ENCODE measurements around the gene ELAVL3. TPM values are rescaled to one million over a fixed set of nuclear protein-coding genes. Genes with fewer than 3 reads are reported as not detected.

Gene ELAVL3
- total RNA-seq, 4 donors from 2014 or later, result not detected

DNA sequence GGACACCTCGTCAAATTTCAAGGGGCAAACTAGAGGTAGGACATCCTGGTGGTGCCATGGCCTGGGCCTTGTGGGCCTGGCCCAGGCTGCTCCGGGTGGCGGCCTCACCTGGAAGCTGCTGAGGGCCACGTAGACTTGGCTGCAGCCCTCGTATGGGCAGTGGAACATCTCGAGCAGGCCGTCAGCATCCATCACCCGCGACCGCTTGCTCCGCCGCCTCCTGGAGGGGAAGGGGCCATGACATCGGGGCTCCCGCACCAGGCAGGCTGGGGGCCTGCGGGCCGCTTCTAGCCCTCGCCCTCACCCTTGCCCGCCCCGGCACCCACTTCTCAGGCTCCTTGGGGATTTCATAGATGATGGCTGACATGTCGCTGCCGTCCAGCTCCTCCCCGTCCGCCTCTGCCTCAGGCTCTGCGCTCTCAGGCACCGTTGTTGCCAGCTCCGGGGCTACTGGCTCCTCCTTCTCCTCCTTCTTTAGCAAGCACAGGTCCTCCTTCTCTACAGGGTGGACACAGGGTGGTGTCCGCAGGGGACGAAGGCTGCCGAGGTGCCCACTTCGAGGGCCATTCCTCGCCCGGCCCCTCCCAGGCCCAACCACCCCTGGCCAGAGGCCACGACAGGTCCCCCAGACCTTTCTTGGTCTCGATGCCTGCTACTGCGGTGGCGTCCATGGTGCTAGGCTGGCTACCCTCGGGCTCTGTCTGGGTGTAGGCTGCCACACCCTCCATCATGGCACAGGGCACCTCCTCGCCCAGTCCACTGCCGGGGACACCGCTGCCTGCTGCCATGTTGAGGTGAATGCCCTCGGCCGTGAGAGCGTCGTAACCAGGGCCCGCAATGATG, 6.0 kb upstream of the ELAVL3 start:
- H3K36me3 ChIP-seq, result peaks cover 0 to 75% (median 0%) of the 10 kb centered on the region in 3 donors
- TF ChIP-seq CTCF (IDR thresholded peaks at IDR 0.05), result no peak
- TF ChIP-seq POLR2A (IDR thresholded peaks at IDR 0.05), result no peak
- H3K4me1 ChIP-seq, result peaks cover 10 to 19% (median 13%) of the 10 kb centered on the region in 3 donors
- no peak overlapping the region for H3K27ac ChIP-seq
- no peaks in the 10 kb centered on the region for H3K9me3 ChIP-seq
- no peak for DNase-seq
- intact Hi-C loops (cut with DNase I), result no loop called here
- peaks cover 0 to 39% (median 3%) of the 10 kb centered on the region in 4 donors for H3K27me3 ChIP-seq
- no peak overlapping the region for H3K4me3 ChIP-seq
- 86% methylated on average over 15 of the region's 45 CpGs for WGBS, 2 donors

DNA sequence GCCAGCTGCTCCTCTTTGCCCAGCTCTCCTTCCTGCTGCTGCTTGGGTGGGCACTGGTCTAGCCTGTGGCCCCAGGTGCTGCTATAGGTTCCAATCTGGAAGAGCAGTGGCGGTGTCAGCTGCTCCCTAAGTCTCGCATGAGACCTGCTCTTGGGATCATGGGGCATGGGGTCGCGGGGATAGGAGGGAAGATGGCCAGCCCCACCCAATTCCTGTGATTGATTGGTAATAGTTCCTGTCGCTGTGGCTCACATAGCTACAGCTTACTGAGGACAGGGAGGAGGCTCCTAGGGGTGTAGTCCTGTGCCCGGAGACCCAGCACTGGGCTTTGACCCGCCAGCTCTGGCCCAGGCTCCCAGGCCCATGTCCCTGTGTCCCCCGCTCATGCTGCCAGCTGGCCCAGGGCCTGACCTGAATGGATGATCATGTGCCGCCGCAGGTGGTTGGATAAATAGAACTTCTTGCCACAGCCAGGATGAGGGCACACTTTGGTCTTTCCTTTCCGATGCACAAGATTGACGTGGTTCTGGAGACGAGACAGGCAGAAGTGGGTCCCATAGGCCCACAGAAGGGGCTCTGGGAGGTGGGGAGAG, 4.5 kb upstream of the ELAVL3 start:
- Histone ChIP-seq H3K4me3 (no peak overlapping the region), H3K27ac (no peak overlapping the region), H3K27me3 (peaks cover 9 to 54% (median 12%) of the 10 kb centered on the region in 4 donors), H3K36me3 (peaks cover 0 to 62% (median 0%) of the 10 kb centered on the region in 3 donors), H3K4me1 (peaks cover 10 to 34% (median 23%) of the 10 kb centered on the region in 3 donors), H3K9me3 (no peaks in the 10 kb centered on the region)
- no peak for DNase-seq
- intact Hi-C loops (cut with DNase I), result no loop called here
- TF ChIP-seq CTCF (IDR thresholded peaks at IDR 0.05) (no peak), POLR2A (IDR thresholded peaks at IDR 0.05) (no peak)
- 87 to 91% methylated on average over 4 to 10 of the region's 13 CpGs for WGBS, 2 donors

GRCh38 chr19:11483366-11484111, 2.7 kb upstream of the ELAVL3 start:
- intact Hi-C loops (cut with DNase I), result no loop called here
- Histone ChIP-seq H3K9me3 (no peaks in the 10 kb centered on the region), H3K4me1 (peaks cover 10 to 47% (median 36%) of the 10 kb centered on the region in 3 donors), H3K27ac (no peak overlapping the region), H3K4me3 (no peak overlapping the region), H3K27me3 (peaks cover 14 to 69% (median 20%) of the 10 kb centered on the region in 4 donors), H3K36me3 (peaks cover 0 to 44% (median 0%) of the 10 kb centered on the region in 3 donors)
- 75 to 77% methylated on average over 4 to 7 of the region's 57 CpGs for WGBS, 2 donors
- no peak for TF ChIP-seq POLR2A (IDR thresholded peaks at IDR 0.05)
- no peak for TF ChIP-seq CTCF (IDR thresholded peaks at IDR 0.05)
- DNase-seq, result no peak

DNA sequence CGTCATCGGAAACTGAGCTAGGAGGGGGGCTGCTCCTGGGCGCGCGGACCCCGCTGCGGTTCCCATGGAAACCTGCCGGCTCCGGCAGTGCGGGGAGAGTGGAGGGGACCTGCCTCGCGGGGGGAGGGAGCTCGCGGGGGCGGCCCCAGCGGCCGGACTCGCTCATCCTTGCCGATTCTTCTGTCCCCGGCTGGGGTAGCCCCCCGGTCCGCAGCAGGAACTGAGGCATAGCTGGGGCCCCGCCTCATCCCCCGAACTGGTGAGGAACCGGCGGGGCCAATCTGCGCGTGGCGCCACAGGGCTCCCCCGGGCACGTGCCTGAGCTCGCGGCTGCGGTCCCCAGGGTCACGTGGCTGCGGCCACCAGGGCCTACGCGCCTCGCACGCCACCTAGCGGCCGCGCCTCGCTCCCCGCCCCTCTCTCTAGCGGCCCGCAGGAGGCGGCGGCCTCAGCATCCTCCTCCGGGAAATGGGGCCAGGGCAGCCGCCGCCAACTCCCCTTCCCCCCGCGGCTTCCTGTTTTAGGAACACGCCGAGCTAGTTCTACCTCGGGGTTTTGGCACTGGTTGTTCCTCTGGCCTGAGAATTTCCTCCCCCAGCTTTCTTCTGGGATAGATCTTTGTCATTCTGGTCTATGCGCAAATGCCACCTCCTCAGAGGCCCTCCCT, 1.7 kb upstream of the ELAVL3 start:
- no peak for TF ChIP-seq POLR2A (IDR thresholded peaks at IDR 0.05)
- TF ChIP-seq CTCF (IDR thresholded peaks at IDR 0.05), result peak; percentile 96 to 99 (median 98)

More for the DNA sequence above, 1.7 kb upstream of the ELAVL3 start:
- Histone ChIP-seq H3K27ac (no peak overlapping the region), H3K4me3 (peak overlapping the region; percentile 1 to 51 (median 33)), H3K36me3 (peaks cover 0 to 34% (median 0%) of the 10 kb centered on the region in 3 donors), H3K4me1 (peaks cover 10 to 47% (median 36%) of the 10 kb centered on the region in 3 donors), H3K9me3 (no peaks in the 10 kb centered on the region), H3K27me3 (peaks cover 14 to 69% (median 20%) of the 10 kb centered on the region in 4 donors)
- 4 to 7% methylated on average over 14 to 24 of the region's 58 CpGs for WGBS, 2 donors
- no peak for DNase-seq
- intact Hi-C loops (cut with DNase I), result no loop called here
